K562 (cell line): Measurements from ENCODE around the gene HMGA1. TPM values are rescaled to one million over a fixed set of nuclear protein-coding genes. Genes with fewer than 3 reads are reported as not detected.

Experiments
- BHLHE40 ChIP-seq: IDR thresholded peaks from 2 replicates; pipeline ENCODE4 v1.6.1; 2011; ENCODE audit warnings: low read length, improper control_type of control experiment
- BRD9 ChIP-seq: fragments of 450-650 bp; IDR thresholded peaks from 2 replicates; pipeline ENCODE4 v1.6.1; 2018; ENCODE audit warnings: low read depth; ENCODE audit not compliant: partially characterized antibody
- CHD1 ChIP-seq: fragments of 200-600 bp; sonication (generic); IDR thresholded peaks from one replicate; pipeline ENCODE4 v1.6.1; 2012; ENCODE audit warnings: mild to moderate bottlenecking, moderate library complexity, low read length, inconsistent platforms
- DMBX1 ChIP-seq: fragments of 250-450 bp; sonication (Bioruptor Pico); IDR thresholded peaks from 2 replicates; pipeline ENCODE4 v1.8.0; 2022; ENCODE audit warnings: inconsistent platforms, mild to moderate bottlenecking, moderate library complexity, borderline replicate concordance
- ESRRB ChIP-seq: fragments of 250-450 bp; sonication (Bioruptor Pico); IDR thresholded peaks from 2 replicates; pipeline ENCODE4 v1.5.0; 2020; ENCODE audit warnings: mild to moderate bottlenecking, moderate library complexity, borderline replicate concordance
- FOSL1 ChIP-seq: fragments of 200-800 bp; sonication (Bioruptor generic); conservative IDR thresholded peaks from 2 replicates; pipeline ENCODE4 v1.6.1; 2016; ENCODE audit warnings: missing genetic modification characterization, missing compliant biosample characterization
- GTF2E2 ChIP-seq: fragments of 200-800 bp; sonication (Bioruptor generic); IDR thresholded peaks from 2 replicates; pipeline ENCODE4 v1.6.1; 2016; ENCODE audit warnings: missing genetic modification characterization, missing compliant biosample characterization
- HNRNPLL ChIP-seq: fragments of 200-400 bp; formaldehyde crosslinking; IDR thresholded peaks from 2 replicates; pipeline ENCODE4 v1.6.1; 2017; ENCODE audit warnings: low read length, low read depth, mild to moderate bottlenecking; ENCODE audit not compliant: poor library complexity, severe bottlenecking
- KDM4B ChIP-seq, 2 experiments: fragments of 450-650 bp in 1 of 2; sonication (generic) in 1 of 2; IDR thresholded peaks; 2 replicates each; pipeline ENCODE4 v1.6.1; 2016 to 2017; ENCODE audit warnings: borderline replicate concordance in 2 of 2, antibody characterized with exemption in 1 of 2, low read depth in 1 of 2, mild to moderate bottlenecking in 1 of 2
- KLF6 ChIP-seq: fragments of 250-450 bp; sonication (Bioruptor Pico); IDR thresholded peaks from 2 replicates; pipeline ENCODE4 v1.4.0; 2020; ENCODE audit warnings: mild to moderate bottlenecking, moderate library complexity, borderline replicate concordance
- MTA2 ChIP-seq: fragments of 450-650 bp; IDR thresholded peaks from 2 replicates; pipeline ENCODE4 v1.6.1; 2016; ENCODE audit warnings: low read depth
- MXI1 ChIP-seq: IDR thresholded peaks from 2 replicates; pipeline ENCODE4 v1.6.1; 2011; ENCODE audit warnings: low read depth, mild to moderate bottlenecking, improper control_type of control experiment, low read length
- NCOA2 ChIP-seq, 2 experiments: fragments of 450-650 bp; IDR thresholded peaks; 2 replicates each; pipeline ENCODE4 v1.6.1; 2018; ENCODE audit warnings: mild to moderate bottlenecking in 2 of 2, moderate library complexity in 1 of 2; ENCODE audit not compliant: partially characterized antibody in 2 of 2
- PYGO2 ChIP-seq: fragments of 450-650 bp; IDR thresholded peaks from 2 replicates; pipeline ENCODE4 v1.6.1; 2016; ENCODE audit warnings: mild to moderate bottlenecking, missing genetic modification characterization, moderate library complexity, missing compliant biosample characterization
- RBM39 ChIP-seq: fragments of 200-400 bp; formaldehyde crosslinking; optimal IDR thresholded peaks from 2 replicates; pipeline ENCODE3; 2018; ENCODE audit warnings: low read depth, low read length
- RCOR1 ChIP-seq, 2 experiments: IDR thresholded peaks; 2 replicates each; pipeline ENCODE4 v1.6.1; 2012; ENCODE audit warnings: low read depth in 2 of 2, low read length in 2 of 2, borderline replicate concordance in 1 of 2, improper control_type of control experiment in 1 of 2
- TEAD4 ChIP-seq, 2 experiments: sonication (generic) in 1 of 2; formaldehyde crosslinking in 1 of 2; IDR thresholded peaks; 2 replicates each; pipeline versions ENCODE4 v1.6.1 to v1.8.0; 2012 to 2022; ENCODE audit warnings: borderline replicate concordance in 1 of 2, inconsistent platforms in 1 of 2, low read length in 1 of 2, mild to moderate bottlenecking in 1 of 2, missing genetic modification reagents in 1 of 2
- ZBED1 ChIP-seq: IDR thresholded peaks from 2 replicates; pipeline ENCODE4 v1.6.1; 2014
- ZNF239 ChIP-seq: fragments of 250-450 bp; sonication (Bioruptor Pico); IDR thresholded peaks from 2 replicates; pipeline ENCODE4 v1.4.0; 2020; ENCODE audit warnings: mild to moderate bottlenecking
- ZNF561 ChIP-seq: fragments of 450-650 bp; formaldehyde crosslinking; conservative IDR thresholded peaks from 2 replicates; pipeline ENCODE4 v1.4.0; 2020; ENCODE audit warnings: mild to moderate bottlenecking, moderate library complexity
- ZNF707 ChIP-seq: fragments of 250-450 bp; sonication (Bioruptor Pico); conservative IDR thresholded peaks from 2 replicates; pipeline ENCODE4 v1.8.0; 2022; ENCODE audit warnings: inconsistent platforms, mild to moderate bottlenecking, moderate library complexity
- polyA plus RNA-seq, 8 experiments: library from polyadenylated mRNA; depleted of rRNA in 4 of 8; stranded (reverse) in 5 of 8; unstranded in 3 of 8; fragments of >200 nt; fragmentation: Nextera tagmentation in 2 of 8; fragmentation: Illumina TruSeq in 1 of 8; extraction: Ambion mirVana in 2 of 8; extraction: Trizol in 1 of 8; gene quantifications; 2 replicates each; pipeline versions ENCODE4 v1.2.1 to v1.2.3, GENCODE V29; 2011 to 2014; ENCODE audit warnings: inconsistent platforms in 1 of 8, missing spikeins in 1 of 8
- total RNA-seq, 7 experiments: library from RNA; depleted of rRNA in 6 of 7; stranded (reverse); fragments of >200 nt in 6 of 7; fragmentation: Illumina TruSeq in 2 of 7; extraction: Trizol in 2 of 7; gene quantifications; 2 replicates each; pipeline versions ENCODE4 v1.2.1 to v1.2.3, GENCODE V29; 2011 to 2021; ENCODE audit warnings: low replicate concordance in 1 of 7
- TF ChIP-seq, protein P1 (sequence below): sonication (generic); formaldehyde crosslinking; IDR thresholded peaks from 2 replicates; pipeline ENCODE4 v1.8.1; 2023; ENCODE audit warnings: mild to moderate bottlenecking, missing genetic modification reagents
- TF ChIP-seq, protein P2 (sequence below): sonication (generic); formaldehyde crosslinking; IDR thresholded peaks from 2 replicates; pipeline ENCODE4 v1.4.0; 2020; ENCODE audit warnings: mild to moderate bottlenecking, missing genetic modification reagents
- TF ChIP-seq, protein P3 (sequence below): fragments of 450-650 bp; formaldehyde crosslinking; IDR thresholded peaks from 2 replicates; pipeline ENCODE4 v1.4.0; 2020; ENCODE audit warnings: mild to moderate bottlenecking, moderate library complexity

HMGA1 gene
- total and polyA plus RNA-seq, 9 of the 15 experiments (the other 6 are each of a cell fraction or from before 2014, with no cell fraction given), result 27.8 to 1,947 (median 594) TPM

DNA sequence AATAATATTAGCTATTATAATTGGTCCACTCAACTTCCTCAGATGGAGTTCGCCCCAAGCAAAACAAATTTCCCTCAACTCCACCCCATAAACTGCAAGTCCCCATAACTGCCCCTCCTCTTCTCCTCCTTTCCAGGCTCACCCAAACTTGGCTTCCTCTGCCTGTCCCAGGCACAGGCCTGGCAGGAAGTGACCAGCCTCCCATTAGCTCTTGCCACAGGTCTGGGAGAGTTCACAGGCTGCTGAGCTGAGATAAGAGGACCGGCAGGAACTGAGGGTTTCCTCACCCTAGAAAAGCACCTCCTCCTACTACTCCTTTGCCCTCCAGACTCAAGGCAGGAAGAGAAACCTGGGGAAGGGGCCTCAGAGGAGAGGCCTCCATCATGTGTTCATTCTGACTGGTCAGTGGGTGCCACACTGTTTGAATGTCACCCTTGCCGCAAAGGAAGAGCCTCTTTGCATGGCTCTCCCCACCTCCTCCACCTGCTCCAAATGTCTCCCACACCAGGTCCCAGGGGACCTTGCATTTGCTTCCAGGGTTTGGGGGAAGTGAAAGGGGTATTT, 36.7 kb downstream of the HMGA1 start (continued):
- TF ChIP-seq FOSL1 (tag) (peak; percentile 69), RBM39 (peak; percentile 87), NCOA2 (IDR thresholded peaks at IDR 0.05; ENCODE audit: partially characterized antibody in 2 of 2) (peak in 1 of 2 experiments; percentile 67), ZNF561 (CRISPR knock-in tag) (no peak), PYGO2 (tag) (peak; percentile 62; the same call in 1 of the 2 replicates), TEAD4 (IDR thresholded peaks at IDR 0.05; ENCODE audit: low read length) (peak; percentile 96), TEAD4 (CRISPR knock-in tag; IDR thresholded peaks at IDR 0.05; ENCODE audit: borderline replicate concordance) (no peak), RCOR1 (IDR thresholded peaks at IDR 0.05; ENCODE audit: borderline replicate concordance in 1 of 2, low read depth in 2 of 2, low read length in 2 of 2) (peak; percentile 81 to 91), HNRNPLL (no peak), ZNF239 (CRISPR knock-in tag) (peak; percentile 65), KDM4B (IDR thresholded peaks at IDR 0.05; ENCODE audit: borderline replicate concordance in 2 of 2, low read depth in 1 of 2) (peak in 1 of 2 experiments; percentile 45; a peak in 2 of 4 replicates), ESRRB (no peak), ZNF707 (CRISPR knock-in tag) (peak; percentile 37; the same call in 1 of the 2 replicates), BRD9 (peak; percentile 96), BHLHE40 (peak; percentile 67; the same call in 1 of the 2 replicates), DMBX1 (CRISPR knock-in tag) (peak; percentile 95), ZBED1 (0 out of 2 replicates have a peak, but pooled peaks have one; percentile 64), KLF6 (CRISPR knock-in tag) (peak; percentile 48; the same call in 1 of the 2 replicates), CHD1 (no peak), GTF2E2 (peak; percentile 89), MTA2 (peak; percentile 93), MXI1 (no peak)
- TF ChIP-seq, protein P1, sequence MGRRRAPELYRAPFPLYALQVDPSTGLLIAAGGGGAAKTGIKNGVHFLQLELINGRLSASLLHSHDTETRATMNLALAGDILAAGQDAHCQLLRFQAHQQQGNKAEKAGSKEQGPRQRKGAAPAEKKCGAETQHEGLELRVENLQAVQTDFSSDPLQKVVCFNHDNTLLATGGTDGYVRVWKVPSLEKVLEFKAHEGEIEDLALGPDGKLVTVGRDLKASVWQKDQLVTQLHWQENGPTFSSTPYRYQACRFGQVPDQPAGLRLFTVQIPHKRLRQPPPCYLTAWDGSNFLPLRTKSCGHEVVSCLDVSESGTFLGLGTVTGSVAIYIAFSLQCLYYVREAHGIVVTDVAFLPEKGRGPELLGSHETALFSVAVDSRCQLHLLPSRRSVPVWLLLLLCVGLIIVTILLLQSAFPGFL (CRISPR knock-in tag), result no peak
- TF ChIP-seq, protein P2, sequence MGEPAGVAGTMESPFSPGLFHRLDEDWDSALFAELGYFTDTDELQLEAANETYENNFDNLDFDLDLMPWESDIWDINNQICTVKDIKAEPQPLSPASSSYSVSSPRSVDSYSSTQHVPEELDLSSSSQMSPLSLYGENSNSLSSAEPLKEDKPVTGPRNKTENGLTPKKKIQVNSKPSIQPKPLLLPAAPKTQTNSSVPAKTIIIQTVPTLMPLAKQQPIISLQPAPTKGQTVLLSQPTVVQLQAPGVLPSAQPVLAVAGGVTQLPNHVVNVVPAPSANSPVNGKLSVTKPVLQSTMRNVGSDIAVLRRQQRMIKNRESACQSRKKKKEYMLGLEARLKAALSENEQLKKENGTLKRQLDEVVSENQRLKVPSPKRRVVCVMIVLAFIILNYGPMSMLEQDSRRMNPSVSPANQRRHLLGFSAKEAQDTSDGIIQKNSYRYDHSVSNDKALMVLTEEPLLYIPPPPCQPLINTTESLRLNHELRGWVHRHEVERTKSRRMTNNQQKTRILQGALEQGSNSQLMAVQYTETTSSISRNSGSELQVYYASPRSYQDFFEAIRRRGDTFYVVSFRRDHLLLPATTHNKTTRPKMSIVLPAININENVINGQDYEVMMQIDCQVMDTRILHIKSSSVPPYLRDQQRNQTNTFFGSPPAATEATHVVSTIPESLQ (CRISPR knock-in tag), result no peak
- TF ChIP-seq, protein P3, sequence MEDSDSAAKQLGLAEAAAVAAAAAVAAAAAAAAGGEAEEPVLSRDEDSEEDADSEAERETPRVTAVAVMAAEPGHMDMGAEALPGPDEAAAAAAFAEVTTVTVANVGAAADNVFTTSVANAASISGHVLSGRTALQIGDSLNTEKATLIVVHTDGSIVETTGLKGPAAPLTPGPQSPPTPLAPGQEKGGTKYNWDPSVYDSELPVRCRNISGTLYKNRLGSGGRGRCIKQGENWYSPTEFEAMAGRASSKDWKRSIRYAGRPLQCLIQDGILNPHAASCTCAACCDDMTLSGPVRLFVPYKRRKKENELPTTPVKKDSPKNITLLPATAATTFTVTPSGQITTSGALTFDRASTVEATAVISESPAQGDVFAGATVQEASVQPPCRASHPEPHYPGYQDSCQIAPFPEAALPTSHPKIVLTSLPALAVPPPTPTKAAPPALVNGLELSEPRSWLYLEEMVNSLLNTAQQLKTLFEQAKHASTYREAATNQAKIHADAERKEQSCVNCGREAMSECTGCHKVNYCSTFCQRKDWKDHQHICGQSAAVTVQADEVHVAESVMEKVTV (CRISPR knock-in tag), result peak; percentile 4; the same call in 1 of the 2 replicates
